CD4-positive, alpha-beta T cell treated with Interleukin-6 at 100 ng/mL for 8 hours (primary cell): ENCODE data around the gene OSBPL3.

ENCODE experiments used
- DNase-seq: peaks from one replicate; pipeline ENCODE4 v3.0.0-alpha.2; 2020; ENCODE audit warnings: mixed read lengths, low spot score

Gene OSBPL3

GRCh38 chr7:24980534-24981170 lies 674 bp upstream of the OSBPL3 start:
- DNase-seq: peak; percentile 38

GRCh38 chr7:24979470-24979862 lies 512 bp downstream of the OSBPL3 start:
- DNase-seq: peak; percentile 80

- no peak for DNase-seq
Measured at GRCh38 chr7:24978843-24979469, 1.0 kb downstream of the OSBPL3 start.

- no peak for DNase-seq
Measured at GRCh38 chr7:24975644-24976260, 4.2 kb downstream of the OSBPL3 start.

- no peak for DNase-seq
Measured at GRCh38 chr7:24975172-24975571, 4.8 kb downstream of the OSBPL3 start.

GRCh38 chr7:24974026-24974832 lies 5.7 kb downstream of the OSBPL3 start:
- no peak for DNase-seq

GRCh38 chr7:24972991-24973390 lies 7.0 kb downstream of the OSBPL3 start:
- DNase-seq: no peak

- DNase-seq: no peak
Measured at GRCh38 chr7:24972166-24972477, 7.9 kb downstream of the OSBPL3 start.

- DNase-seq: no peak
Measured at GRCh38 chr7:24971333-24972165, 8.4 kb downstream of the OSBPL3 start.

GRCh38 chr7:24970676-24971075 lies 9.3 kb downstream of the OSBPL3 start:
- DNase-seq: no peak

GRCh38 chr7:24968165-24968564 lies 11.8 kb downstream of the OSBPL3 start:
- DNase-seq: no peak

GRCh38 chr7:24967696-24968095 lies 12.3 kb downstream of the OSBPL3 start:
- no peak for DNase-seq

- no peak for DNase-seq
Measured at GRCh38 chr7:24966802-24967201, 13.2 kb downstream of the OSBPL3 start.

- DNase-seq: peak; percentile 28
Measured at GRCh38 chr7:24965831-24966708, 13.9 kb downstream of the OSBPL3 start.

- no peak for DNase-seq
Measured at GRCh38 chr7:24964191-24964590, 15.8 kb downstream of the OSBPL3 start.

GRCh38 chr7:24963218-24963617 lies 16.8 kb downstream of the OSBPL3 start:
- no peak for DNase-seq

GRCh38 chr7:24962418-24962962 lies 17.5 kb downstream of the OSBPL3 start:
- no peak for DNase-seq

GRCh38 chr7:24959735-24960485 lies 20.1 kb downstream of the OSBPL3 start:
- no peak for DNase-seq

GRCh38 chr7:24958399-24958798 lies 21.6 kb downstream of the OSBPL3 start:
- no peak for DNase-seq

- no peak for DNase-seq
Measured at GRCh38 chr7:24956021-24956420, 24.0 kb downstream of the OSBPL3 start.
